Measurements from ENCODE around the gene AP5Z1.
"Not testable (repeated sequence)": the region's sequence is repeated elsewhere in the genome, so short reads cannot be mapped to it uniquely, and the experiment has no call there.

DNA sequence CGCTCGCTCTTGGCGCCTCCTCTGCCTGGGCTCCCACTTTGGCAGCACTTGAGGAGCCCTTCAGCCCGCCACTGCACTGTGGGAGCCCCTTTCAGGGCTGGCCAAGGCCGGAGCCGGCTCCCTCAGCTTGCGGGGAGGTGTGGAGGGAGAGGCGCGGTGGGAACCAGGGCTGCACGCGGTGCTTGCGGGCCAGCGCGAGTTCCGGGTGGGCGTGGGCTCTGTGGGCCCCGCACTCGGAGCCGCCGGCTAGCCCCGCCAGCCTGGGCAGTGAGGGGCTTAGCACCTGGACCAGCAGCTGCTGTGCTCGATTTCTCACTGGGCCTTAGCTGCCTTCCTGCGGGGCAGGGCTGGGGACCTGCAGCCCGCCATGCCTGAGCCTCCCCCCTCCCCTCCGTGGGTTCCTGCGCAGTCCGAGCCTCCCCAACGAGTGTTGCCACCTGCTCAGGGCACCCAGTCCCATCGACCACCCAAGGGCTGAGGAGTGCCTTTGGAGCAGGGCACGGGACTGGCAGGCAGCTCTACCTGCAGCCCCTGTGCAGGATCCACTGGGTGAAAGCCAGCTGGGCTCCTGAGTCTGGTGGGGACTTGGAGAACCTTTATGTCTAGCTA, 18.1 kb downstream of the AP5Z1 start:
- TF ChIP-seq, protein P1, sequence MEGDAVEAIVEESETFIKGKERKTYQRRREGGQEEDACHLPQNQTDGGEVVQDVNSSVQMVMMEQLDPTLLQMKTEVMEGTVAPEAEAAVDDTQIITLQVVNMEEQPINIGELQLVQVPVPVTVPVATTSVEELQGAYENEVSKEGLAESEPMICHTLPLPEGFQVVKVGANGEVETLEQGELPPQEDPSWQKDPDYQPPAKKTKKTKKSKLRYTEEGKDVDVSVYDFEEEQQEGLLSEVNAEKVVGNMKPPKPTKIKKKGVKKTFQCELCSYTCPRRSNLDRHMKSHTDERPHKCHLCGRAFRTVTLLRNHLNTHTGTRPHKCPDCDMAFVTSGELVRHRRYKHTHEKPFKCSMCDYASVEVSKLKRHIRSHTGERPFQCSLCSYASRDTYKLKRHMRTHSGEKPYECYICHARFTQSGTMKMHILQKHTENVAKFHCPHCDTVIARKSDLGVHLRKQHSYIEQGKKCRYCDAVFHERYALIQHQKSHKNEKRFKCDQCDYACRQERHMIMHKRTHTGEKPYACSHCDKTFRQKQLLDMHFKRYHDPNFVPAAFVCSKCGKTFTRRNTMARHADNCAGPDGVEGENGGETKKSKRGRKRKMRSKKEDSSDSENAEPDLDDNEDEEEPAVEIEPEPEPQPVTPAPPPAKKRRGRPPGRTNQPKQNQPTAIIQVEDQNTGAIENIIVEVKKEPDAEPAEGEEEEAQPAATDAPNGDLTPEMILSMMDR (IDR thresholded peaks at IDR 0.05; ENCODE audit: insufficient read depth, low read length), result not testable (repeated sequence)
- TF ChIP-seq POLR2AphosphoS5 (IDR thresholded peaks at IDR 0.05; ENCODE audit: low read depth), result not testable (repeated sequence)
